H1 (cell line): ENCODE measurements around the gene APOBEC3H. TPM values are rescaled to one million over a fixed set of nuclear protein-coding genes. Genes with fewer than 3 reads are reported as not detected.

Experiments used
- CTCF ChIA-PET: fragments of 300-600 bp; sonication (Branson Sonifier 250); formaldehyde crosslinking; loops from one replicate; lab custom pipeline; 2021; ENCODE audit not compliant: partially characterized antibody; lab: Charles Lee
- POLR2A ChIA-PET: fragments of 300-600 bp; sonication (Branson Sonifier 250); formaldehyde crosslinking; loops from one replicate; lab custom pipeline; 2021; ENCODE audit warnings: inconsistent platforms; ENCODE audit not compliant: partially characterized antibody; lab: Charles Lee
- DNase-seq, 2 experiments: peaks; one replicate each; pipeline versions ENCODE4 v3.0.0 to v3.0.0-alpha.2; 2010 to 2022; ENCODE audit warnings: low spot score in 2 of 2, low read depth in 1 of 2, mixed read lengths in 1 of 2
- FAIRE-seq: peaks from 2 replicates; lab custom pipeline; 2011; peaks lifted over from hg19 to GRCh38; lab: Jason Lieb, UNC
- H2AFZ ChIP-seq: 2 replicates; pipeline ENCODE4 v1.8.1; 2012; ENCODE audit warnings: low read length, inconsistent platforms
- H2AK5ac ChIP-seq: 2 replicates; pipeline ENCODE4 v1.6.1; 2013; ENCODE audit warnings: low read depth, low read length
- H2BK120ac ChIP-seq: replicated peaks from 2 replicates; pipeline ENCODE3; 2013; ENCODE audit warnings: low read depth, low read length, inconsistent platforms
- H2BK12ac ChIP-seq: 2 replicates; pipeline ENCODE4 v1.6.1; 2013; ENCODE audit warnings: low read depth, low read length
- H2BK15ac ChIP-seq: 2 replicates; pipeline ENCODE4 v1.6.1; 2013; ENCODE audit warnings: low read length
- H2BK20ac ChIP-seq: 2 replicates; pipeline ENCODE4 v1.6.1; 2013; ENCODE audit warnings: low read length
- H2BK5ac ChIP-seq: 2 replicates; pipeline ENCODE4 v1.6.1; 2013; ENCODE audit warnings: low read depth, low read length
- H3K14ac ChIP-seq: 2 replicates; pipeline ENCODE4 v1.6.1; 2013; ENCODE audit warnings: inconsistent platforms; ENCODE audit not compliant: insufficient read length
- H3K18ac ChIP-seq: 2 replicates; pipeline ENCODE4 v1.6.1; 2013; ENCODE audit warnings: low read length; ENCODE audit errors: extremely low read depth
- H3K23ac ChIP-seq: 2 replicates; pipeline ENCODE4 v1.6.1; 2013; ENCODE audit warnings: inconsistent platforms; ENCODE audit not compliant: insufficient read length
- H3K23me2 ChIP-seq: 2 replicates; pipeline ENCODE4 v1.6.1; 2013; ENCODE audit warnings: low read depth, low read length
- H3K27ac ChIP-seq: 2 replicates; pipeline ENCODE4 v1.6.1; 2011; ENCODE audit warnings: low read depth, low read length, inconsistent platforms
- H3K27me3 ChIP-seq, 4 experiments: replicated peaks in 1 of 4; 1 replicate in 1 of 4; 2 replicates in 3 of 4; pipeline versions ENCODE4 v1.6.1 to v1.8.1; 2011 to 2013; ENCODE audit warnings: low read length in 3 of 4, mild to moderate bottlenecking in 3 of 4, inconsistent platforms in 2 of 4, mixed read lengths in 2 of 4, moderate library complexity in 1 of 4; ENCODE audit not compliant: control insufficient read depth in 3 of 4, insufficient read depth in 3 of 4; ENCODE audit errors: extremely low read depth in 1 of 4
- H3K36me3 ChIP-seq, 4 experiments: 2 replicates each; pipeline versions ENCODE4 v1.6.1 to v1.8.1; 2011 to 2013; ENCODE audit warnings: mild to moderate bottlenecking in 4 of 4, low read length in 3 of 4, moderate library complexity in 2 of 4, control low read depth in 1 of 4, inconsistent platforms in 1 of 4; ENCODE audit not compliant: insufficient read depth in 4 of 4, control insufficient read depth in 2 of 4
- H3K4ac ChIP-seq: replicated peaks from 2 replicates; pipeline ENCODE3; 2013; ENCODE audit warnings: low read length, low read depth, mixed read lengths, inconsistent platforms; ENCODE audit not compliant: insufficient read length
- H3K4me1 ChIP-seq, 4 experiments: replicated peaks in 1 of 4; 1 replicate in 1 of 4; 2 replicates in 3 of 4; pipeline versions ENCODE4 v1.6.1 to v1.8.1; 2011 to 2013; ENCODE audit warnings: low read length in 3 of 4, inconsistent platforms in 2 of 4, mixed read lengths in 1 of 4; ENCODE audit not compliant: insufficient read depth in 4 of 4, control insufficient read depth in 3 of 4
- H3K4me2 ChIP-seq, 2 experiments: 2 replicates each; pipeline versions ENCODE4 v1.6.1 to v1.8.1; 2011 to 2013; ENCODE audit warnings: low read depth in 2 of 2, low read length in 2 of 2, control low read depth in 1 of 2, inconsistent platforms in 1 of 2, mild to moderate bottlenecking in 1 of 2; ENCODE audit not compliant: insufficient read depth in 1 of 2
- H3K4me3 ChIP-seq, 4 experiments: fragments of 200-600, 300-600 bp in 1 of 4; sonication (generic), shearing (Covaris generic), sonication (Bioruptor Twin) in 1 of 4; 2 replicates each; pipeline versions ENCODE4 v1.5.1 to v1.8.1; 2011 to 2016; ENCODE audit warnings: low read length in 4 of 4, low read depth in 3 of 4, control low read depth in 2 of 4, inconsistent platforms in 2 of 4, mild to moderate bottlenecking in 2 of 4, mixed read lengths in 1 of 4, moderate library complexity in 1 of 4; ENCODE audit not compliant: insufficient read depth in 2 of 4; ENCODE audit errors: extremely low read depth in 1 of 4
- H3K56ac ChIP-seq: replicated peaks from 2 replicates; pipeline ENCODE3; 2013; ENCODE audit warnings: low read depth, mild to moderate bottlenecking, mixed read lengths, low read length, inconsistent platforms; ENCODE audit not compliant: insufficient read length
- H3K79me1 ChIP-seq: 2 replicates; pipeline ENCODE4 v1.6.1; 2013; ENCODE audit warnings: low read depth, low read length, control low read depth
- H3K79me2 ChIP-seq, 2 experiments: 2 replicates each; pipeline versions ENCODE4 v1.6.1 to v1.8.1; 2012 to 2013; ENCODE audit warnings: low read length in 2 of 2, mild to moderate bottlenecking in 2 of 2, inconsistent platforms in 1 of 2; ENCODE audit not compliant: insufficient read depth in 2 of 2, control insufficient read depth in 1 of 2
- H3K9ac ChIP-seq, 4 experiments: replicated peaks in 1 of 4; 1 replicate in 1 of 4; 2 replicates in 3 of 4; pipeline versions ENCODE4 v1.6.1 to v1.8.1; 2011 to 2013; ENCODE audit warnings: low read depth in 3 of 4, low read length in 3 of 4, control low read depth in 2 of 4, mild to moderate bottlenecking in 2 of 4, moderate library complexity in 2 of 4, inconsistent platforms in 1 of 4; ENCODE audit errors: extremely low read depth in 1 of 4
- H3K9me3 ChIP-seq, 2 experiments: 2 replicates each; pipeline versions ENCODE4 v1.6.1 to v1.8.1; 2012 to 2013; ENCODE audit warnings: mild to moderate bottlenecking in 2 of 2, moderate library complexity in 2 of 2, control low read depth in 1 of 2, inconsistent platforms in 1 of 2, low read depth in 1 of 2, low read length in 1 of 2, mixed read lengths in 1 of 2; ENCODE audit not compliant: insufficient read depth in 2 of 2
- H4K20me1 ChIP-seq, 2 experiments: replicated peaks in 1 of 2; 2 replicates each; pipeline versions ENCODE3 to v1.8.1; 2011 to 2013; ENCODE audit warnings: inconsistent platforms in 2 of 2, low read length in 2 of 2, mild to moderate bottlenecking in 1 of 2; ENCODE audit not compliant: insufficient read depth in 2 of 2, control insufficient read depth in 1 of 2
- H4K5ac ChIP-seq: 2 replicates; pipeline ENCODE4 v1.6.1; 2013; ENCODE audit warnings: low read length, low read depth, mixed read lengths, inconsistent platforms; ENCODE audit not compliant: insufficient read length
- H4K8ac ChIP-seq: 2 replicates; pipeline ENCODE4 v1.8.0; 2013; ENCODE audit warnings: mild to moderate bottlenecking, moderate library complexity, low read length, inconsistent platforms; ENCODE audit not compliant: insufficient read depth; ENCODE audit errors: extremely low read depth
- H4K91ac ChIP-seq: replicated peaks from 2 replicates; pipeline ENCODE3; 2013; ENCODE audit warnings: low read length, mixed read lengths, inconsistent platforms; ENCODE audit not compliant: insufficient read length
- CBX5 ChIP-seq: fragments of 300-800, 300-1000 bp; sonication (generic); IDR thresholded peaks from 2 replicates; pipeline ENCODE4 v1.7.1; 2016; ENCODE audit warnings: antibody characterized with exemption, low read length, low read depth
- CTCF ChIP-seq, 3 experiments: IDR thresholded peaks; 1 replicate in 2 of 3; 2 replicates in 1 of 3; pipeline versions ENCODE4 v1.5.1 to v1.6.1; 2011; ENCODE audit warnings: low read length in 3 of 3, mild to moderate bottlenecking in 3 of 3, inconsistent platforms in 2 of 3, low read depth in 1 of 3, moderate library complexity in 1 of 3; ENCODE audit not compliant: insufficient read depth in 1 of 3; ENCODE audit errors: control extremely low read depth in 1 of 3
- JUND ChIP-seq: IDR thresholded peaks from 2 replicates; pipeline ENCODE4 v1.6.1; 2011; ENCODE audit warnings: mild to moderate bottlenecking, improper control_type of control experiment, low read length
- RAD21 ChIP-seq, 2 experiments: IDR thresholded peaks in 1 of 2; conservative IDR thresholded peaks in 1 of 2; 2 replicates each; pipeline ENCODE4 v1.6.1; 2011; ENCODE audit warnings: low read depth in 2 of 2, low read length in 2 of 2, improper control_type of control experiment in 1 of 2, inconsistent platforms in 1 of 2, mild to moderate bottlenecking in 1 of 2, moderate library complexity in 1 of 2
- RXRA ChIP-seq: IDR thresholded peaks from 2 replicates; pipeline ENCODE4 v1.6.1; 2011; ENCODE audit warnings: low read depth, mild to moderate bottlenecking, low read length, moderate library complexity; ENCODE audit not compliant: insufficient read depth
- SRF ChIP-seq: IDR thresholded peaks from 2 replicates; pipeline ENCODE4 v1.6.1; 2011; ENCODE audit warnings: mild to moderate bottlenecking, low read depth, low read length, moderate library complexity
- TAF7 ChIP-seq: optimal IDR thresholded peaks from 2 replicates; pipeline ENCODE3; 2011; ENCODE audit warnings: low read depth, mild to moderate bottlenecking, inconsistent platforms, low read length, moderate library complexity, borderline replicate concordance
- WGBS, 2 experiments: shearing (Covaris generic) in 1 of 2; methylation state at CpG; one replicate each; pipeline versions ENCODE4 v1.1.6 to v1.1.7; 2013 to 2015; ENCODE audit warnings: low lambda C conversion rate in 2 of 2, mixed read lengths in 2 of 2, inconsistent platforms in 1 of 2, low coverage in 1 of 2, missing lambda C conversion rate in 1 of 2; ENCODE audit not compliant: insufficient replicate concordance in 2 of 2, insufficient coverage in 1 of 2, insufficient read length in 1 of 2; ENCODE audit errors: extremely low coverage in 1 of 2, missing lambda C conversion rate in 1 of 2; 5-methylcytosine and 5-hydroxymethylcytosine counted together
- polyA plus RNA-seq, 7 experiments: library from polyadenylated mRNA; depleted of rRNA in 3 of 7; stranded (reverse) in 5 of 7; unstranded in 2 of 7; fragments of >200 nt in 5 of 7; fragments of 200-250 nt in 2 of 7; gene quantifications; 1 replicate in 5 of 7; 2 replicates in 1 of 7; 4 replicates in 1 of 7; pipeline versions ENCODE4 v1.2.1 to v1.2.3, GENCODE V29; 2011 to 2013; ENCODE audit warnings: missing spikeins in 2 of 7, mixed read lengths in 2 of 7
- total RNA-seq: library from RNA; stranded (reverse); fragmentation: NEBNext Ultra II Directional; extraction: Animal tissue kit (Norgen Biotek cat#: 25700); gene quantifications from 2 replicates; pipeline ENCODE4 v1.2.1, GENCODE V29; 2021
- TF ChIP-seq, protein P1 (sequence below): IDR thresholded peaks from 2 replicates; pipeline ENCODE4 v1.6.1; 2012; ENCODE audit warnings: inconsistent platforms

The APOBEC3H gene
- total and polyA plus RNA-seq, 2 of the 8 experiments (the other 6 are each of a cell fraction or from before 2014, with no cell fraction given), result 0.47 to 0.56 TPM

DNA sequence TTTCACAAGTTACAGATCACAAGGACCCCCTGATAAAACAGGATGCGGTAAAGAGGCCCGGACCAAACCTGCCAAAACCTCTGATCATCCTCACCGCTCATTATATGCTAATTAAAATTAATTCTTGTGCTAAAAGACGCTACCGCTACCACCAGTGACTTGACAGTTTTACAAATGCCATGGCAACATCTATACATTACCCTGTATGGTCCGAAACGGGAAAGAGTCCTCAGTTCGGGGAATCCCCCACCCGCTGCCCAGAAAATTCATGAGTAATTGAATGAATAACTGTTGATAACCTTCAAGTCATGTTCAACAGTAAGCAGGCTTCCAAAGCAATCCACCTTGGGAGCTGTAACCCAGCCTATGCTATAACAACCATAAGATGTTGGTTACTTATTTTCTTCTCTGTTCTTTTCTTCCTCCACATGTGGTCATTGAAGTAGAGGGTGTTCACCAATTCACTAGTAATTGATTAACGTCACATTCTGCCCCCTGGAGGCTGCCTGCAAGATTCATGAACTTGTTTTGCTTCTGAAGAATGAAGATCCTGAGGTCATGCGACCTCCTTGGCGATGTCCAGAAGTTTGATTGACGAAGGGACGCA lies 20.6 kb downstream of the APOBEC3H start:
- FAIRE-seq (peak; percentile 94), DNase-seq (no peak)
- no peak overlapping the region; the same call in 1 of the 2 replicates for H3K18ac ChIP-seq
- ChIA-PET CTCF (interaction anchor here (0.6 to 1.5 kb wide), 11 partner anchors 13 to 248 kb away, joined by 3 to 8 read pairs (median 3); no protein-coding TSS in a partner anchor), POLR2A (interaction anchor here (1.2 kb wide), 1 partner anchor 13 kb away, joined by 3 read pairs; no protein-coding TSS in a partner anchor)
- H3K27ac ChIP-seq, result no peak overlapping the region
- H3K56ac ChIP-seq, result no peak overlapping the region
- no peak overlapping the region for H2AFZ ChIP-seq
- H3K36me3 ChIP-seq, result no peaks in the 10 kb centered on the region
- H3K23ac ChIP-seq, result no peak overlapping the region
- peaks cover 2 to 14% (median 4%) of the 10 kb centered on the region in 4 experiments; a peak in 4 of 7 replicates for H3K4me1 ChIP-seq
- no peaks in the 10 kb centered on the region; a peak in 1 of 7 replicates for H3K27me3 ChIP-seq
- no peaks in the 10 kb centered on the region for H4K20me1 ChIP-seq
- H2BK20ac ChIP-seq, result no peak overlapping the region
- no peak overlapping the region for H4K5ac ChIP-seq
- H2BK120ac ChIP-seq, result no peak overlapping the region
- H3K4me2 ChIP-seq, result no peak overlapping the region
- H2BK5ac ChIP-seq, result no peak overlapping the region
- H4K8ac ChIP-seq, result no peak overlapping the region
- H4K91ac ChIP-seq, result no peak overlapping the region
- H3K9me3 ChIP-seq, result no peaks in the 10 kb centered on the region
- no peaks in the 10 kb centered on the region for H3K79me2 ChIP-seq
- H2AK5ac ChIP-seq, result no peak overlapping the region
- peak overlapping the region; percentile 63; the same call in 1 of the 2 replicates for H2BK12ac ChIP-seq
- peak overlapping the region; percentile 61; the same call in 1 of the 2 replicates for H2BK15ac ChIP-seq
- no peak overlapping the region for H3K9ac ChIP-seq
- no peak overlapping the region for H3K4me3 ChIP-seq
- no peak overlapping the region for H3K4ac ChIP-seq
- H3K79me1 ChIP-seq, result no peaks in the 10 kb centered on the region
- no peak overlapping the region for H3K14ac ChIP-seq
- no peaks in the 10 kb centered on the region; the same call in 1 of the 2 replicates for H3K23me2 ChIP-seq
- WGBS, 2 experiments, result 79% methylated on average over 14 of the region's 14 CpGs; no CpG with 5 or more reads in 1 of the 2 experiments
- TF ChIP-seq CBX5, result no peak
- TF ChIP-seq, protein P1, sequence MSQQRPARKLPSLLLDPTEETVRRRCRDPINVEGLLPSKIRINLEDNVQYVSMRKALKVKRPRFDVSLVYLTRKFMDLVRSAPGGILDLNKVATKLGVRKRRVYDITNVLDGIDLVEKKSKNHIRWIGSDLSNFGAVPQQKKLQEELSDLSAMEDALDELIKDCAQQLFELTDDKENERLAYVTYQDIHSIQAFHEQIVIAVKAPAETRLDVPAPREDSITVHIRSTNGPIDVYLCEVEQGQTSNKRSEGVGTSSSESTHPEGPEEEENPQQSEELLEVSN, result peak; percentile 20; the same call in 1 of the 2 replicates
- TF ChIP-seq SRF, result no peak
- no peak for TF ChIP-seq JUND
- peak in 2 of 3 experiments; percentile 55 to 70; a peak in 3 of 4 replicates for TF ChIP-seq CTCF (IDR thresholded peaks at IDR 0.05; ENCODE audit: control extremely low read depth in 1 of 3, insufficient read depth in 1 of 3, low read depth in 1 of 3, low read length in 3 of 3)
- TF ChIP-seq RXRA, result no peak
- peak; percentile 58 to 74 for TF ChIP-seq RAD21 (IDR thresholded peaks at IDR 0.05 in 1 of 2, conservative IDR thresholded peaks at IDR 0.05 in 1 of 2; ENCODE audit: low read depth in 2 of 2, low read length in 2 of 2)
- no peak for TF ChIP-seq TAF7
